HepG2 (cell line): ENCODE data around the gene SEMA6B. TPM values are rescaled to one million over a fixed set of nuclear protein-coding genes. Genes with fewer than 3 reads are reported as not detected.

Source experiments
- AKNA ChIP-seq: sonication (generic); formaldehyde crosslinking; IDR thresholded peaks from 2 replicates; pipeline ENCODE4 v1.4.0; 2020; ENCODE audit warnings: missing genetic modification reagents, borderline replicate concordance
- CENPT ChIP-seq: sonication (generic); formaldehyde crosslinking; IDR thresholded peaks from 2 replicates; pipeline ENCODE4 v1.8.0; 2022; ENCODE audit warnings: low read depth, mild to moderate bottlenecking, moderate library complexity, missing genetic modification reagents
- CENPX ChIP-seq: sonication (generic); formaldehyde crosslinking; IDR thresholded peaks from 2 replicates; pipeline ENCODE4 v1.9.0; 2021; ENCODE audit warnings: mild to moderate bottlenecking, missing genetic modification reagents, moderate library complexity
- DMAP1 ChIP-seq: IDR thresholded peaks from 2 replicates; pipeline ENCODE4 v1.6.1; 2016
- ELF1 ChIP-seq: sonication (generic); formaldehyde crosslinking; IDR thresholded peaks from 2 replicates; pipeline ENCODE4 v1.4.0; 2020; ENCODE audit warnings: missing genetic modification reagents
- FOXA3 ChIP-seq: IDR thresholded peaks from 2 replicates; pipeline ENCODE4 v1.6.1; 2016; ENCODE audit warnings: missing genetic modification reagents, missing compliant biosample characterization
- HNRNPLL ChIP-seq: fragments of 200-400 bp; formaldehyde crosslinking; IDR thresholded peaks from 2 replicates; pipeline ENCODE4 v1.6.1; 2017; ENCODE audit warnings: mild to moderate bottlenecking, low read depth, low read length; ENCODE audit not compliant: poor library complexity, severe bottlenecking
- KLF15 ChIP-seq: sonication (generic); formaldehyde crosslinking; IDR thresholded peaks from 2 replicates; pipeline ENCODE4 v1.8.1; 2023; ENCODE audit warnings: borderline replicate concordance, mild to moderate bottlenecking, inconsistent platforms, missing genetic modification reagents, mixed read lengths
- MEF2D ChIP-seq: sonication (generic); formaldehyde crosslinking; IDR thresholded peaks from 2 replicates; pipeline ENCODE4 v1.5.1; 2020; ENCODE audit warnings: mild to moderate bottlenecking, missing genetic modification reagents
- ZFAT ChIP-seq: sonication (generic); formaldehyde crosslinking; conservative IDR thresholded peaks from 2 replicates; pipeline ENCODE4 v1.8.1; 2023; ENCODE audit warnings: missing genetic modification reagents, inconsistent platforms
- ZMYM3 ChIP-seq: sonication (generic); formaldehyde crosslinking; IDR thresholded peaks from 2 replicates; pipeline ENCODE4 v1.5.1; 2020; ENCODE audit warnings: mild to moderate bottlenecking, missing genetic modification reagents
- ZNF143 ChIP-seq: sonication (generic); formaldehyde crosslinking; IDR thresholded peaks from 2 replicates; pipeline ENCODE4 v1.4.0; 2020; ENCODE audit warnings: missing genetic modification reagents
- ZNF17 ChIP-seq: sonication (generic); formaldehyde crosslinking; IDR thresholded peaks from 2 replicates; pipeline ENCODE4 v1.5.0; 2020; ENCODE audit warnings: mild to moderate bottlenecking, missing genetic modification reagents
- ZNF251 ChIP-seq: sonication (generic); formaldehyde crosslinking; IDR thresholded peaks from 2 replicates; pipeline ENCODE4 v1.9.0; 2021; ENCODE audit warnings: mild to moderate bottlenecking, missing genetic modification reagents
- ZNF441 ChIP-seq: sonication (generic); formaldehyde crosslinking; IDR thresholded peaks from 2 replicates; pipeline ENCODE4 v1.7.0; 2021; ENCODE audit warnings: missing genetic modification reagents, borderline replicate concordance
- ZNF550 ChIP-seq: sonication (generic); formaldehyde crosslinking; IDR thresholded peaks from 2 replicates; pipeline ENCODE4 v1.4.0; 2020; ENCODE audit warnings: mild to moderate bottlenecking, missing genetic modification reagents, borderline replicate concordance
- ZNF589 ChIP-seq: sonication (generic); formaldehyde crosslinking; conservative IDR thresholded peaks from 2 replicates; pipeline ENCODE4 v1.8.0; 2022; ENCODE audit warnings: mild to moderate bottlenecking, moderate library complexity, missing genetic modification reagents
- ZNF768 ChIP-seq: sonication (generic); formaldehyde crosslinking; IDR thresholded peaks from 2 replicates; pipeline ENCODE4 v1.4.0; 2020; ENCODE audit warnings: missing genetic modification reagents
- ZNF850 ChIP-seq: sonication (generic); formaldehyde crosslinking; conservative IDR thresholded peaks from 2 replicates; pipeline ENCODE4 v1.9.0; 2021; ENCODE audit warnings: mild to moderate bottlenecking, missing genetic modification reagents
- polyA plus RNA-seq, 8 experiments: library from polyadenylated mRNA; depleted of rRNA in 3 of 8; stranded (reverse) in 7 of 8; unstranded in 1 of 8; fragments of >200 nt; fragmentation: Illumina TruSeq in 4 of 8; extraction: Trizol in 4 of 8; gene quantifications; 2 replicates each; pipeline versions ENCODE4 v1.2.1 to v1.2.3, GENCODE V29; 2011 to 2016; ENCODE audit warnings: low read depth in 4 of 8, missing spikeins in 1 of 8, mixed read lengths in 1 of 8; ENCODE audit not compliant: insufficient read depth in 1 of 8
- total RNA-seq, 5 experiments: library from RNA; depleted of rRNA; stranded (reverse); fragments of >200 nt; fragmentation: Illumina TruSeq; extraction: Trizol; gene quantifications; 2 replicates each; pipeline ENCODE4 v1.2.3, GENCODE V29; 2016; ENCODE audit warnings: low read depth in 1 of 5
- TF ChIP-seq, protein P1 (sequence below): sonication (generic); formaldehyde crosslinking; IDR thresholded peaks from 2 replicates; pipeline ENCODE4 v1.4.0; 2020; ENCODE audit warnings: missing genetic modification reagents
- TF ChIP-seq, protein P2 (sequence below): sonication (generic); formaldehyde crosslinking; IDR thresholded peaks from 2 replicates; pipeline ENCODE4 v1.4.0; 2020; ENCODE audit warnings: mild to moderate bottlenecking, low read depth, missing genetic modification reagents

SEMA6B gene
- total and polyA plus RNA-seq, 2 of the 13 experiments (the other 11 are each of a cell fraction or from before 2014, with no cell fraction given), result 45.5 to 67.1 TPM

GRCh38 chr19:4583961-4584669, 24.6 kb upstream of the SEMA6B start (continued):
- TF ChIP-seq, protein P1, sequence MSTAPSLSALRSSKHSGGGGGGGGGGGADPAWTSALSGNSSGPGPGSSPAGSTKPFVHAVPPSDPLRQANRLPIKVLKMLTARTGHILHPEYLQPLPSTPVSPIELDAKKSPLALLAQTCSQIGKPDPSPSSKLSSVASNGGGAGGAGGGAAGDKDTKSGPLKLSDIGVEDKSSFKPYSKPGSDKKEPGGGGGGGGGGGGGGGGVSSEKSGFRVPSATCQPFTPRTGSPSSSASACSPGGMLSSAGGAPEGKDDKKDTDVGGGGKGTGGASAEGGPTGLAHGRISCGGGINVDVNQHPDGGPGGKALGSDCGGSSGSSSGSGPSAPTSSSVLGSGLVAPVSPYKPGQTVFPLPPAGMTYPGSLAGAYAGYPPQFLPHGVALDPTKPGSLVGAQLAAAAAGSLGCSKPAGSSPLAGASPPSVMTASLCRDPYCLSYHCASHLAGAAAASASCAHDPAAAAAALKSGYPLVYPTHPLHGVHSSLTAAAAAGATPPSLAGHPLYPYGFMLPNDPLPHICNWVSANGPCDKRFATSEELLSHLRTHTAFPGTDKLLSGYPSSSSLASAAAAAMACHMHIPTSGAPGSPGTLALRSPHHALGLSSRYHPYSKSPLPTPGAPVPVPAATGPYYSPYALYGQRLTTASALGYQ (CRISPR knock-in tag), result peak; percentile 78; the same call in 1 of the 2 replicates
- TF ChIP-seq HNRNPLL (peak; percentile 51), CENPX (no peak), ZNF850 (no peak), ZNF589 (CRISPR knock-in tag) (peak; percentile 86), KLF15 (CRISPR knock-in tag) (no peak; the same call in 1 of the 2 replicates), DMAP1 (CRISPR knock-in tag) (peak; percentile 40; the same call in 1 of the 2 replicates), ZNF768 (peak; percentile 100), AKNA (CRISPR knock-in tag) (no peak), MEF2D (CRISPR knock-in tag) (0 out of 2 replicates have a peak, but pooled peaks have one; percentile 19), ZNF550 (no peak), CENPT (CRISPR knock-in tag) (no peak), ZFAT (no peak), ZNF251 (CRISPR knock-in tag) (no peak), FOXA3 (peak; percentile 73), ZMYM3 (peak; percentile 94), ELF1 (CRISPR knock-in tag) (peak; percentile 52; the same call in 1 of the 2 replicates), ZNF17 (no peak), ZNF441 (CRISPR knock-in tag) (0 out of 2 replicates have a peak, but pooled peaks have one; percentile 38), ZNF143 (CRISPR knock-in tag) (peak; percentile 48)
- TF ChIP-seq, protein P2, sequence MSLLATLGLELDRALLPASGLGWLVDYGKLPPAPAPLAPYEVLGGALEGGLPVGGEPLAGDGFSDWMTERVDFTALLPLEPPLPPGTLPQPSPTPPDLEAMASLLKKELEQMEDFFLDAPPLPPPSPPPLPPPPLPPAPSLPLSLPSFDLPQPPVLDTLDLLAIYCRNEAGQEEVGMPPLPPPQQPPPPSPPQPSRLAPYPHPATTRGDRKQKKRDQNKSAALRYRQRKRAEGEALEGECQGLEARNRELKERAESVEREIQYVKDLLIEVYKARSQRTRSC (CRISPR knock-in tag), result no peak
